Smooth muscle cell (in vitro differentiated cells): ENCODE results near the gene AKAP13. TPM values are rescaled to one million over a fixed set of nuclear protein-coding genes. Genes with fewer than 3 reads are reported as not detected.

Source experiments
- DNase-seq: peaks from one replicate; lab custom pipeline; 2025; ENCODE audit not compliant: unreplicated experiment; lab: John Stamatoyannopoulos, UW
- H2AFZ ChIP-seq: fragments of 200-600 bp; sonication (generic); 2 replicates; pipeline ENCODE4 v1.6.0; 2016; ENCODE audit warnings: antibody characterized with exemption, low read depth, mild to moderate bottlenecking
- H3F3A ChIP-seq: fragments of 200-600 bp; sonication (generic); 2 replicates; pipeline ENCODE4 v1.6.0; 2017; ENCODE audit warnings: antibody characterized with exemption, low read depth
- H3K27ac ChIP-seq: fragments of 200-600 bp; sonication (generic); 2 replicates; pipeline ENCODE4 v1.5.1; 2016; ENCODE audit warnings: low read depth, mild to moderate bottlenecking
- H3K27me3 ChIP-seq: fragments of 200-600 bp; sonication (generic); 2 replicates; pipeline ENCODE4 v1.6.1; 2016; ENCODE audit warnings: low read depth, mild to moderate bottlenecking
- H3K36me3 ChIP-seq: fragments of 200-600 bp; sonication (generic); 2 replicates; pipeline ENCODE4 v1.5.1; 2016; ENCODE audit warnings: low read depth
- H3K4me1 ChIP-seq: fragments of 200-600 bp; sonication (generic); 2 replicates; pipeline ENCODE4 v1.5.1; 2016; ENCODE audit warnings: low read depth
- H3K4me2 ChIP-seq: fragments of 200-600 bp; sonication (generic); 2 replicates; pipeline ENCODE4 v1.6.0; 2016; ENCODE audit warnings: mild to moderate bottlenecking
- H3K4me3 ChIP-seq: fragments of 200-600 bp; sonication (generic); 2 replicates; pipeline ENCODE4 v1.5.1; 2016; ENCODE audit warnings: mild to moderate bottlenecking
- H3K79me2 ChIP-seq: fragments of 200-600 bp; sonication (generic); 2 replicates; pipeline ENCODE4 v1.6.0; 2016; ENCODE audit warnings: low read depth, mild to moderate bottlenecking
- H3K9ac ChIP-seq: fragments of 200-600 bp; sonication (generic); 2 replicates; pipeline ENCODE4 v1.6.0; 2016; ENCODE audit warnings: low read depth
- H3K9me3 ChIP-seq: fragments of 200-600 bp; sonication (generic); replicated peaks from 2 replicates; pipeline ENCODE4 v1.5.1; 2016; ENCODE audit warnings: low read depth
- H4K20me1 ChIP-seq: fragments of 200-600 bp; sonication (generic); 2 replicates; pipeline ENCODE4 v1.6.0; 2016; ENCODE audit warnings: low read depth
- CTCF ChIP-seq: fragments of 200-600 bp; sonication (generic); IDR thresholded peaks from 2 replicates; pipeline ENCODE4 v1.5.1; 2017; ENCODE audit warnings: borderline replicate concordance, mild to moderate bottlenecking, antibody characterized with exemption; ENCODE audit not compliant: insufficient read depth, poor library complexity, severe bottlenecking
- WGBS: methylation state at CpG from one replicate; pipeline ENCODE4 v1.1.7; 2016; ENCODE audit warnings: low lambda C conversion rate; 5-methylcytosine and 5-hydroxymethylcytosine counted together
- polyA plus RNA-seq: library from polyadenylated mRNA; unstranded; fragments of >200 nt; fragmentation: Nextera tagmentation; extraction: Ambion mirVana; gene quantifications from 2 replicates; pipeline ENCODE4 v1.2.1, GENCODE V29; 2016
- total RNA-seq: library from RNA; depleted of rRNA; stranded (reverse); fragments of >200 nt; gene quantifications from 2 replicates; pipeline ENCODE4 v1.2.3, GENCODE V29; 2014

Gene AKAP13
- total and polyA plus RNA-seq, 2 experiments from 2014 or later = 43.3 to 63.5 TPM

DNA sequence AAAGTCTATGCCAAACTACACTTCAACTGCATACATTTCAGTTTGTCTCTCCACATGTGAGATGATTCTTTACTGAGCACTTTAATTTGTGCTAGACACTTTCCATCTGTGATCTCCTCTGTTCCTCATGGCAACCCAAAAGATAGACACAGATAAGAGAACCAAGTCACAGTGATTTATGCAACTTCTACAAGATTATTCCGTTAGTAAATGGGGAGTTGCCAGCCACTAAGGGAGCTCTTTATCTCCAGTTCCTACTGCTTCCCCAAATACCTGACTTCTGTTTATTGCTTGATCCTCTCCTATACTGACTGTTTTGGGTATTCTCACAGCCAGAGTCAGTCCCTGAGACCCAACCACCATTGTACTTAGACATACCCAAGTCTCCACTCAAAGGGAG lies 24.1 kb upstream of the AKAP13 start:
- H3K9me3 ChIP-seq = no peaks in the 10 kb centered on the region
- no peaks in the 10 kb centered on the region for H3K27me3 ChIP-seq
- no peak for TF ChIP-seq CTCF
- no peaks in the 10 kb centered on the region for H3K79me2 ChIP-seq
- no peaks in the 10 kb centered on the region for H3F3A ChIP-seq
- peak overlapping the region; percentile 42 for H2AFZ ChIP-seq
- no peak overlapping the region for H3K27ac ChIP-seq
- H3K4me3 ChIP-seq = no peak overlapping the region
- H3K4me2 ChIP-seq = no peak overlapping the region
- no peaks in the 10 kb centered on the region for H4K20me1 ChIP-seq
- no peaks in the 10 kb centered on the region for H3K4me1 ChIP-seq
- no peak overlapping the region for H3K9ac ChIP-seq
- 47% methylated on average over 1 of the region's 1 CpG for WGBS
- DNase-seq = no peak
- no peaks in the 10 kb centered on the region for H3K36me3 ChIP-seq

GRCh38 chr15:85361323-85361722 lies 19.1 kb upstream of the AKAP13 start:
- 78% methylated on average over 4 of the region's 4 CpGs for WGBS
- H2AFZ ChIP-seq = no peak overlapping the region
- H3K9ac ChIP-seq = no peak overlapping the region
- no peaks in the 10 kb centered on the region for H3K9me3 ChIP-seq
- H3K4me1 ChIP-seq = no peaks in the 10 kb centered on the region
- H3K27ac ChIP-seq = no peak overlapping the region
- H3F3A ChIP-seq = no peaks in the 10 kb centered on the region
- DNase-seq = no peak
- H3K27me3 ChIP-seq = no peaks in the 10 kb centered on the region
- TF ChIP-seq CTCF = no peak
- no peak overlapping the region for H3K4me3 ChIP-seq
- no peaks in the 10 kb centered on the region for H3K79me2 ChIP-seq
- no peaks in the 10 kb centered on the region for H3K36me3 ChIP-seq
- H4K20me1 ChIP-seq = no peaks in the 10 kb centered on the region
- no peak overlapping the region for H3K4me2 ChIP-seq

DNA sequence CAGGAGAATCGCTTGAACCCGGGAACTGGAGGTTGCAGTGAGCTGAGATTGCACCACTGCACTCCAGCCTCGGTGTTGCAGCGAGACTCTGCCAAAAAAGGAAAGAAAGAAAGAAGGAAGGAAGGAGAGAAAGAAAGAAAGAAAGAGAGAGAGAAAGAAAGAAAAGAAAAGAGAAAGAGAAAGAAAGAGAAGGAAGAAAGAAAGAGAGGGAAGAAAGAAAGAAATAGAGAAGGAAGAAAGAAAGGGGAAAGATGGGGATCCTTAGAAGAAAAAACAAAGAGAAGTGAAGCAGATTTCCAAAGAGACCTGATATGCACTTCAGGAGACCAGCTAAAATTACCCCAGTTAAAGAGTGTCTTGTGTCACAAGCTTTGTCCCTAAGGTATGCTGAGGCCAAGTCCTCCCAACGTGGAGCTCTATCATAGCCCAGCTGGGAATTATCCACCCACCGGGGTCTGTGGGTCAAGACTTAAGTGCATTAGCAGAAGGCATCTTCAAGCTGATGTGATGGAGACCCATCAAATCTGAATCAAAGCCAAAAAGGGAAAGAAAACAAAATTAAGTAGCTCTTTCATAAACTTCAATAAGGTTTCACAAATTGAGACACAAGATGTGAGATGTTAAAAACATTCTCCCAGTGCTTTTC lies 17.8 kb upstream of the AKAP13 start:
- no peak overlapping the region for H3K9ac ChIP-seq
- H3K79me2 ChIP-seq = no peaks in the 10 kb centered on the region
- TF ChIP-seq CTCF = no peak
- no peaks in the 10 kb centered on the region for H3K27me3 ChIP-seq
- no peak overlapping the region for H3K27ac ChIP-seq
- H3K9me3 ChIP-seq = no peaks in the 10 kb centered on the region
- no peak for DNase-seq
- H3K4me2 ChIP-seq = no peak overlapping the region
- H2AFZ ChIP-seq = no peak overlapping the region
- H3K36me3 ChIP-seq = no peaks in the 10 kb centered on the region
- H3F3A ChIP-seq = no peaks in the 10 kb centered on the region
- WGBS = 95% methylated on average over 6 of the region's 6 CpGs
- no peaks in the 10 kb centered on the region for H4K20me1 ChIP-seq
- H3K4me1 ChIP-seq = no peaks in the 10 kb centered on the region
- no peak overlapping the region for H3K4me3 ChIP-seq

DNA sequence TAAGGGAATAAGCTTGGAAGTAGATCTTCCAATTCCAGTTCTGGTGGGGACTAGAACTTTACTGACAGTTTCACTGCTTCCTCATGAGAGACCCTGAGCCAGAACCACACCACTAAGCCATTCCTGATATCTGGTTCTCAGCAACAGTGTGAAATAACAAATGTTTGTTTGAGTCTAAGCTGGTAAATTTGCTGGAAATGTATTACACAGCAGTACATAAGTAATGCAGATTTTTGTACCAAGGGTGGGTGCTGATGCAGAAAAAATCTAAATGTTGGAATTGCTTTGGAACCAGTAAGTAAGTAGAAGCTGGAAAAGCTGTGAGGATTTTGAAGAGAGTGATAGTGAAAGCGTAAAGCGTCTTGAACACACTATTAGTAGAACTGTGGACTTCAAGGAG lies 14.4 kb upstream of the AKAP13 start:
- no peak for TF ChIP-seq CTCF
- Histone ChIP-seq H3F3A (no peaks in the 10 kb centered on the region), H3K27me3 (no peaks in the 10 kb centered on the region), H3K4me2 (no peak overlapping the region), H2AFZ (peak overlapping the region; percentile 15), H3K9me3 (no peaks in the 10 kb centered on the region), H3K9ac (no peak overlapping the region), H3K4me1 (no peaks in the 10 kb centered on the region), H3K36me3 (no peaks in the 10 kb centered on the region), H3K27ac (no peak overlapping the region), H3K79me2 (no peaks in the 10 kb centered on the region), H4K20me1 (no peaks in the 10 kb centered on the region), H3K4me3 (no peak overlapping the region)
- no peak for DNase-seq
- 46% methylated on average over 2 of the region's 2 CpGs for WGBS
